Activated CD8-positive, alpha-beta memory T cell treated with anti-CD3 and anti-CD28 coated beads, Interleukin-2, amount 50 U/mL, for 1 hour (primary cell): ENCODE data around the gene PPP2R1B.

Experiments
- DNase-seq: peaks from one replicate; pipeline ENCODE4 v3.0.0-alpha.2; 2020; ENCODE audit errors: extremely low read depth

The PPP2R1B gene

GRCh38 chr11:111748035-111748804, 18.0 kb downstream of the PPP2R1B start:
- no peak for DNase-seq

- no peak for DNase-seq
Observed at GRCh38 chr11:111745719-111746504, 20.3 kb downstream of the PPP2R1B start.

GRCh38 chr11:111743700-111744099, 22.5 kb downstream of the PPP2R1B start:
- DNase-seq, result no peak

GRCh38 chr11:111741751-111742150, 24.4 kb downstream of the PPP2R1B start:
- no peak for DNase-seq

GRCh38 chr11:111739299-111739698, 26.9 kb downstream of the PPP2R1B start:
- DNase-seq, result no peak

- no peak for DNase-seq
Observed at GRCh38 chr11:111737444-111738210, 28.6 kb downstream of the PPP2R1B start.

- DNase-seq, result no peak
Observed at GRCh38 chr11:111736621-111737443, 29.4 kb downstream of the PPP2R1B start.

GRCh38 chr11:111736181-111736590, 30.0 kb downstream of the PPP2R1B start:
- DNase-seq, result no peak

- DNase-seq, result no peak
Observed at GRCh38 chr11:111735262-111736116, 30.7 kb downstream of the PPP2R1B start.

GRCh38 chr11:111734954-111735261, 31.3 kb downstream of the PPP2R1B start:
- DNase-seq, result no peak

- DNase-seq, result no peak
Observed at GRCh38 chr11:111734101-111734953, 31.9 kb downstream of the PPP2R1B start.

GRCh38 chr11:111733611-111734088, 32.5 kb downstream of the PPP2R1B start:
- no peak for DNase-seq

- no peak for DNase-seq
Observed at GRCh38 chr11:111733016-111733415, 33.2 kb downstream of the PPP2R1B start.

- no peak for DNase-seq
Observed at GRCh38 chr11:111731821-111732220, 34.4 kb downstream of the PPP2R1B start.

- DNase-seq, result no peak
Observed at GRCh38 chr11:111730871-111731591, 35.2 kb downstream of the PPP2R1B start.

GRCh38 chr11:111729831-111730311, 36.3 kb downstream of the PPP2R1B start:
- no peak for DNase-seq

- DNase-seq, result no peak
Observed at GRCh38 chr11:111729071-111729830, 36.9 kb downstream of the PPP2R1B start.

- no peak for DNase-seq
Observed at GRCh38 chr11:111727431-111727830, 38.8 kb downstream of the PPP2R1B start.
